GM21390 (cell line): ENCODE measurements around the gene CD151.

Source experiments
- ATAC-seq: cut with Tn5 transposase; IDR thresholded peaks from one replicate; pipeline ENCODE4 v1.9.1; 2021; ENCODE audit not compliant: unreplicated experiment

The CD151 gene

DNA sequence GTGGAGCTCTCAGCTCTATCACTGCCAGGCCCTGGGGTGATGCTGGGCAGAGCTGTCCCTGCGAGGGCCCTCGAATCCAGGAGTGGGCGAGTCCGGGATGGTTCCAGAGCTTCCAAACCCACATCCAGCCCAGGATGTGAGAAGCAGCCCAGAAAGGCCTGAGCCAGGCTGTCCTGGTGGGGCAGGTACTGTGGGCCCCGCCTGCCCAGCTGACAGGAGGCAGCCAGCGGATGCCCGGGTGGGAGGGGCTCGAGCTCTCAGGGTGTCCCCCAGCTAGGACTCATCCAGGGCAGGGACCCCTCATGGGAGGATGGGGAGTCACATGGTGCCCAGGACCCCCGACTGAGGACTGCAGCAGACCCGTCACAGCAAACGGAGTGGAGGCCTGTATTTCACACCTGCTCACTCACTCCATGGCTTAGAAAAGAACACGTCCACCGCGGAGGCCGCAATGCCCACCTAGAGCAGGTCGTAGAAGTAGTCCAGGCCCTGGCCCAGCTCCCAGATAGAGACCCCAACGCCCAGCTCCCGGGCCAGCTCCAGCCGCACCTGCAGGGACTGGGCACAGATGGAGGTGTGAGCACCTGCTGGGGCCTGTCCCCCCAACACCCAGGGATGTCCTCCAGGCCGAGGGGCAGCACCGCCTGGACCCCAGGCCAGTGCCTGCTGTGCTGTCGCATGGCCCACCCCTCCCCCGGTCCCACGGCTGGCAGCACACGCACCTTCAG, 36.8 kb downstream of the CD151 start:
- ATAC-seq = no peak

DNA sequence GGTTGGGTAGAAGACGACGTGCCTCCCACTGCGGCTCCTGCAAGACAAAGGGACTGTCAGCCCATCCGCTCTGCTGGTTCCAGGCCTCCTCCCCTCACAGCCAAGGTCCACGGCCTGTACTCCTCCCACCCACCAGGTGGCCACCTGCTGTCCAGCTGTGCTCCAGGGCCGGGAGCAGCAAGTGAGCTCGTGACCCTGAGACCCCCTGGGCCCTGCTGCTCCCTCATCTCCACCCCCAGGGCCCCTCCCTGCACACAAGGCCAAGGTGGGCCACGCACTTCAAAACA, 37.3 kb downstream of the CD151 start:
- no peak for ATAC-seq

DNA sequence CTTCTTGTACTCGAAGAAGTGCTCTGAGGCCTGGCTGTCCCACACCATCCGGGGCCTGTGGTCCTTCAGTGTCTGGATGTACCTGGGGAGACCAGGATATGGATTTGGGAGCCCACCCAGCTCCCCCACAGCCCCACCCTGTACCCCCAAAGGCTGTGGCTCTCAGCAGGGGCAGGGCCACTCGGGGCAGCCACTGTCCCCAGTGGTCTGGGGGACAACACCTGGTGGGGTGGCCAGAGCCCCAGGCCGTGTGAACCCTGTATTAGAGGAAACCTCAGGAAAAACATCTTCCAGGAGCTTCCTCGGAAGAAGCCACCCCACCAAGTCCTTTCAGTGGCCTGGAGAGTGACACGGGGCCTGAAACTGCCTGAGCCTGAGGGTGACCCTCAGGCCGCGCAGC, 37.7 kb downstream of the CD151 start:
- no peak for ATAC-seq

DNA sequence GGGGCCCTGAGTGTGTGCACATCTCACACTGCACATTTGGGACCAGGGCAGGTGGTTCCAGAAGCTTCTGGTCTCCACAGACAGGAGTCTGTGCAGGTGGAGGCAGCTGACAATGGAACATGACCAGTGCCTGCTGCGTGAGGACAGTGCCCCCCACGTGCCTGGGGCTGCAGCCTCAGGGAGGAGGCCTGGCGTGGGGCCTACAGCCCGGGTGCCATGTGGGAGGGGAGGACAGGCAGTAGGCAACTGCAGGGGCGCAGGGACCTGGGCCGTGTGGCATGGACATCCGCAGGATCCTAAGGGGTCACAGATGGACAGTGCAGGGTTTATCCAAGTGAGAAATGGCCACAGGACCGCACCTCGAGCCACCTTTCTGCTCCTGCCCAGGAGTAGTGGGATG, 38.7 kb downstream of the CD151 start:
- ATAC-seq = no peak

DNA sequence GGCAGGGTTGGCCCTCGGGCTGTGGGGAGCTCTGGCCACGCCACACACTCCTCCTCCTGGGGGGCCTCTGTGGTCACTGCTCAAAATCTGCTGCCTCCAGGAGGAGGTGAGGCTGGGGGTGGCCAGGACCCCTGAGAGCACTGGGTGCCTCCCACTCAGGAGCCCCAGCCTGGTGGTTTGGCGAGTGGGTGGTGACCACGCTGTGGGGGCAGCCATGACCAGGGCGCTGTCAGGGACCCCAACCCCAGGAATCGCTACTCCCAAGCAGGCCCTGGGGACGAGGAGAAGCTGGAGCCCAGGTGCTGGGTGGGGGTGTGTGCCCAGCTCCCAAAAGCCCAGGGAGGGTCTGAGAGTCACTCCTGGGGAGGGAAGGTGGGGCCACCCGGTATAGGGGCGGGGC, 40.0 kb downstream of the CD151 start:
- ATAC-seq = no peak

DNA sequence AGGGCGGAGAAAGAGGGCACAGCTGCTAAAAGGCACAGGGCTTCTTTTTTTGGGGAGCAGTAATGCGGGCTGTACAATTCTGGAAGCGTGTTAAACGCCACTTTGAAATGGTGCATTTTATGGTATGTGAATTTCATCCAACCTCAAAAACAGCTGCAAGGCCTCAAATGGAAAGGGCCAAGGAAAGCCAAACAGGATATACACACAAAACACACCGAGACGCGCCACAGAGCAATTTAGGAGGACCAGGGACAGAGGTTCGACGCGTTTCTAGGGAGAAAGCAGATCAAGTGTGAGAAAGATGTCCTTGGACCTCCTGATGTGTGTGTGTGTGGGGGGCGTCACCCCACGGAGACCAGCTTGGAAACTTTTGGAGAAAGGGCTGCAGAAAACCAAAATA, 41.0 kb downstream of the CD151 start:
- ATAC-seq = no peak

DNA sequence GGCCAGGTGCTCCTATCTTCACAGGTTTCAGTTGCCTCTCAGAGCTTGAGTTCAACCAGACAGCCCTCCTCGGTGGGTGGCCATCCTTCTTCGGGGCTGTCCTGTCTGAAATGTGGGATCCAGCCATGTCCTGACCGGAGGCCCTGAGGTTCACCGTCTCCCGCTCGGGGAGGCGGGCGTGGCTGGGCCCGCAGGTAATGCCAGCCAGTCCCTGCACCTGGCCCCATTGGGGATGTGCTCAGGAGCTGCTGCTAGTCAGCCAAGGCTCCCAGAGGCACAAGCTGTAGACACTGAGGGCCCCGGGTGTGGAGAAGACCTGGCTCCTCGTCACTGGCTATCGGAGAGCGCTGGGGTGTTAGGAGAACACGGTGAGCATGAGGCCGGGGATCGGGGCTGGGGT, 42.5 kb downstream of the CD151 start:
- no peak for ATAC-seq

DNA sequence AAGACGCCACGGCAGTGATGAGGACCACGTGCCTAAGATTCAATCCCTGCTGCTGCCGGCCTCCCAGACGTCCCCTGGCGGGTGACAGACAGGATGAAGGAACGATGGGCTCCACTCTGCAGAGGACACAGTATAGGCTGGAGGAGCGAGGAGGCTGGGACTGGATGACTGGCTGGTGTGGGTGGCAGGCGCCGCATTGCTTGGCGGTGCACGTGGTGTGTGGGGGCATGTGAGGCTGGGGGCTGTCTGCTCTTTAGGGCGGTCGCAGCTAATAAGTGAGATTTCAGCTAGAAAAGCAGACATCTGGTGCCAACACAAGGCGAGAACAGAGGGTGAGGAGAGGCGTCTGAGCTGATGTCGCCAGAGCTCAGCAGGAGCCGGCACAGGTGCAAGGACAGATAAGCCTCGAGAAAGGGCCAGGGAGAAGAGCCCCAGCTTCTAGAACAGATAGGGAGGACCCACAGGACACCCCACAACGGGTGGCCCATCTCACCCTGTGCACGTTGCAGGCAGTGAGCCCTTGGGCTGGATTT, 43.1 kb downstream of the CD151 start:
- no peak for ATAC-seq

DNA sequence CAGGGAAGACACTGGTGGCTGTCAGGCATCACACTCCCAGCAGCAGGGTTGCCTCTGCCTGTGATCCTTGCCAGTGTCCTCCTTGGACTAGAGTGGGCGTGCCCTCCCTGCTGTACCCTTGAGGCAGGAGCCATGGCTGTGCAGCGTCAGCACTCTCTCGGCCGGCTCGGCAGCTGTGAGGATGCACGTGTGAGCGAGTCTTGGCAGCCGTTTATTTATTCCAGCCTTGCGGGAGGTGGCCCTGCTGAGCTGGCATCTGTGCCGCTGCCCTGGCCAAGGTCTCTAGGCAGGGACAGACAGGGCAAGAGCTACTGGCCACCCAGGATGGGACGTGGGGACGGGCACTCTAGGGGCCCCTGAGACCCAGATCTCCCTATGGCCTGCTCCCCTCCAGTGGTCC, 43.8 kb downstream of the CD151 start:
- ATAC-seq = no peak

DNA sequence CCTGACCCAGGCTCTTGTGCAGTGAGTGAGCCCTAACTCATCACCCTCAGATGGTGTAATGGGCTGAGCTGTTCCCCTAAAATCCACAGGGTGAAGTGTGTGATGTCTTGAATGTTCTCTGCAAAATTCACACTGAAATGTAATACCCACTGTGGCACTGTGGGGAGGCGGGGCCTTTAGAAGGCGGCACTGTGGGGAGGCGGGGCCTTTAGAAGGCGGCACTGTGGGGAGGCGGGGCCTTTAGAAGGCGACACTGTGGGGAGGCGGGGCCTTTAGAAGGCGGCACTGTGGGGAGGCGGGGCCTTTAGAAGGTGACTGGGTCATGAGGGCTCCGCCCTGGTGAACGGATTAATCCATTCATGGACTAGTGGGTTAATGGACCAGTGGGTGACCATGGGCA, 44.8 kb downstream of the CD151 start:
- no peak for ATAC-seq

DNA sequence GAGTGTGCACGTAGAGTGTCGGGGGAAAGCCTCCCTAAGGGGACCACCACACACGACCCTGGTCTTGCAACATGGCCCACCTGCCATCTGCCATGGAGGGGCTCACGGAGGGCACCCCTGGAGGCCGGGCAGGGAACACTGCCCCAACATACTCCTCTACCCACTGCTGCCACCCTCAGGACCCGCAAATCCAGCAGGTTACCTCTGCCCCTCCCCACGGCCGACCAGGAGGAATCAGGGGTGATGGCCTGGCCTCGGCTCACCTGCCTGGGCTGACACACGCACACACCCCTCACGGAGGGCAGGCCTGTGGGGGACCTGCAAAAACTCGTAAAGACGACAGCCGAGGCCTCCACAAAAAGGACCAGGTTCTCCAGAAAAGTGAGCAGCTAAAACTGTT, 47.7 kb downstream of the CD151 start:
- ATAC-seq = no peak

DNA sequence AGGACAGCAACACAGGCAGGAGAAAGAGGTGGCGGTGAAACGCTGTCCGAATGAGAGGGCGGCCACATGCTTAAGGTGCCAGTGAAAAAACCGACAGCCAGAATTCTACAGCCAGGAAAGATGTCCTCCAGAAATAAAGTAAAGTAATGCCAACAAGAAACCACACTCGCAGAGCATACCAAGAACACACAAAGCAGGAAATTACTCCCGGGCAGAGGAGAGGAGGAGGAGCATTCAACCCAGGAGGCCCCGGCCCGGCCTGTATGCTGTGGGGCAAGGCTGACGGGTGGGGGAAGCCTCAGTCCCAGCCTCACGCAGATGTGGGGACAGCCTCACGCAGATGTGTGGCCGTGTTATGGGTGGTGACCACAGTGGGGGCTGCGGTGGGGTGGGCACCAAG, 49.8 kb downstream of the CD151 start:
- no peak for ATAC-seq

DNA sequence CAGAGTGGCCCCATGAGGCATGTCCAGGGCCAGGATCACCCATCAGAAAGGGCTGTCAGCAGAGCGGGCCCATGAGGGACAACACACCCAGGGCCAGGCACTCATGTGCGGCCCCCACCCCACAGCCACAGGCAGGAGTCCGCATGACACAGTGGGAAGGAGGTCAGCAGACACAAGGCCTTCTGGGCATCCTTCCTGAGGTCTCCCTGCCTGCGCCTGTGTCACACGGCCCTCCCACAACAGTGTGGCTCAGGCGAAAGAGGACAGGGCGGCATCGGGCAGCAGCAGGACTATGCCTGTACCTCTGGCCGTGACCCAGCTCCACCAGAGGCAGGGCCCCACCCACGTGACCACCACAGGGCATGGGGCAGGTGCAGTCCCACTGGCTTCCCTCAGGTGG, 50.8 kb downstream of the CD151 start:
- no peak for ATAC-seq

DNA sequence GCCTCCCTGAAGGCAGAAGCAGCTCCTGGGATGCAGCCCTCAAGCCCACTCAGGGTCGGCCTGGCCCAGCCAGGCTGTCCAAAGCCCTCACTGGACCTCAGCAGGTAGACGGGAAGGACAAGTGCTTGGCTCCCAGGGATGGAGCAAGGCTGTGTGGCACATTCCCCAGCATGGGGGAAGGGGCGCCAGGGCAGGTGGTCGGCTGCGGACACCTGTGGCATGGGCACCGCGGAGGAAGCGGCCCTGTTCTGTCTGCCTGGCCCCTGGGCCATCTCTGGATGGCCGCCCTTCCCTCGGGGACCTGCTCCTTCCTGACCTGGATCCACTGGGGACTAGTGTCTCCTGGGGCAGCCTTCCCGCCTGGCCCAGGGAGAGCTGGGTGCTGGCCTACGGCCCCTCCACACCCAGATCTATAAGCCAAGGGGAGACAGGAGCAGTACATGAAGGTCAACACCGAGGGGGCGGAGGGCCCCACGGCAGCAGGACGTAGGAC, 51.9 kb downstream of the CD151 start:
- no peak for ATAC-seq

DNA sequence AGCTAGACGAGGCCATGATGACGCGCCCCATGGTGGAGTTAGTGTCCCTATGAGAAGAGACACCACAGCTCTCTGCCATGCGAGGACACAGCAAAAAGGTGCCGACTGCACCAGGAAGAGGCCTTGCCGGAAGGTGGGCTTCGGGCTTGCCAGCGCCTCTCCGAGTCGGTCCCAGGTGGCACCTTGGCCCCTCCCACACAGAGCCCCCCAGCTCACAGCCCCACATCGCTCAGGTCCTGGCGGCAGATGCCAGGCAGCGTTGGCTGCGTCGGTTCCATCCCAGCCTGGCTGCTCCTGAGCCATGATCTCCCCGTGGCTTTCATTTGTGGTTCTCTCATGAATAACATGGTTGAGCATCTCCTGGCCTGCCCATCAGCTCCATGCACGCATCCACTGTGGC, 53.8 kb downstream of the CD151 start:
- ATAC-seq = no peak

DNA sequence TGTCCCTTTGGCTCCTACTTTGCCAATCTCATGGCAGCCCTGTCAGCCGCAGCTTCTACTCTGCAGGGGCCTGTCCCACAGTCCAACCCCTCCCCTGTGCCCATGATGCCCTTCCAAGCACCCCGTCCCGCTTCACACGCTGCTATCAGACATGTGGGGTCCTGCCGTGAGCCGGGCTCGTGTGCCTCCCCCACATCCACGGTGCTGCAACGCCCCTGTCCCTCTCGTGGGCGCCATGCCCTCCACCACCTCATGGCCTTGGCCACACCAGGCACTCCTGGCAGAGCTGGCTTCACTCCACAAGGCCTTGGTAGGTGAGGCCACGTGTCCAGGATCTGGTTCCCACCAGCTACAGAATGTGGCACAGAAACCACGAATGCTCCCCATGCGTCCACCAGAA, 54.8 kb downstream of the CD151 start:
- ATAC-seq = no peak
